ENCODE data around the gene SDK1.

DNA sequence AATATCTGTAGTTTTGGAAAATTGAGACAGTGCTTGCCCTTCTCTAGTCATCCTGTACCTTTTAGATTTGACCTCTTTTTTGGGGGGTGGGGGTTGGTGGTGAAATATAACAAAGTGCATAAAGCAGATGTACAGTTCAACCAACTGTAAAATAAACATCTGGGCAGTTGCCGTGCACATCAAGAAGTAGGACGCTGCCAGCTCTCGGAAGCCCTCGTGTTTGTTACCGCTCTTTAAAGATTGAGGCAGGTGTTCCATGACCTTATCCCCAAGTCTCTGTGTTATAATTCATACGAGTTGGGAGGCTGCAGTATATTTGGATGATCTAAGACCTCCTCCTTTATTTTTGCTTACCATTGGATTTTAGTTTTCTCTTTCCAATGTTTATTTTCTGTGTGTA is 55.1 kb downstream of the SDK1 start:
- no peak for TF ChIP-seq CTCF (IDR thresholded peaks at IDR 0.05)
- TF ChIP-seq POLR2A (IDR thresholded peaks at IDR 0.05) = no peak
